Lung (tissue), 12 donors: Measurements from ENCODE around the gene RHOC. TPM values are rescaled to one million over a fixed set of nuclear protein-coding genes. Genes with fewer than 3 reads are reported as not detected.

Source experiments
- ATAC-seq: fragments of 200-7000 bp; cut with Tn5 transposase; one replicate; pipeline ENCODE4 v1.9.1; 2020; ENCODE audit warnings: moderate number of reproducible peaks; ENCODE audit not compliant: insufficient read depth, low FRiP score
- DNase-seq, 3 donors: peaks; one replicate each; pipeline ENCODE4 v3.0.0-alpha.2; 2013 to 2017
- H3K27ac ChIP-seq, 2 donors: one replicate each; pipeline ENCODE4 v1.5.1; 2013; ENCODE audit warnings: mild to moderate bottlenecking in 2 of 2, moderate library complexity in 2 of 2, control low read depth in 1 of 2, inconsistent platforms in 1 of 2, low read depth in 1 of 2, low read length in 1 of 2
- H3K27me3 ChIP-seq, 3 donors: one replicate each; pipeline ENCODE4 v1.5.1; 2013; ENCODE audit warnings: low read length in 2 of 3; ENCODE audit not compliant: control insufficient read depth in 3 of 3, insufficient read depth in 3 of 3
- H3K36me3 ChIP-seq, 4 donors: one replicate each; pipeline ENCODE4 v1.5.1; 2013; ENCODE audit warnings: low read length in 4 of 4, mild to moderate bottlenecking in 1 of 4, moderate library complexity in 1 of 4; ENCODE audit not compliant: control insufficient read depth in 4 of 4, insufficient read depth in 4 of 4
- H3K4me1 ChIP-seq, 5 donors: one replicate each; pipeline ENCODE4 v1.5.1; 2013; ENCODE audit warnings: low read length in 5 of 5, mild to moderate bottlenecking in 2 of 5, moderate library complexity in 1 of 5; ENCODE audit not compliant: control insufficient read depth in 5 of 5, insufficient read depth in 5 of 5
- H3K4me3 ChIP-seq: one replicate; pipeline ENCODE4 v1.5.1; 2013; ENCODE audit warnings: mild to moderate bottlenecking, control low read depth, moderate library complexity
- H3K9ac ChIP-seq, 2 donors: one replicate each; pipeline ENCODE4 v1.5.1; 2013; ENCODE audit warnings: low read length in 2 of 2, control low read depth in 1 of 2; ENCODE audit not compliant: insufficient read depth in 1 of 2
- H3K9me3 ChIP-seq, 4 donors: one replicate each; pipeline ENCODE4 v1.5.1; 2013; ENCODE audit warnings: low read length in 3 of 4, mild to moderate bottlenecking in 1 of 4, moderate library complexity in 1 of 4; ENCODE audit not compliant: control insufficient read depth in 4 of 4, insufficient read depth in 3 of 4
- WGBS, 2 donors: extraction: QIAGEN DNeasy Blood & Tissue Kit; methylation state at CpG; one replicate each; pipeline ENCODE4 v1.1.7; 2013; 5-methylcytosine and 5-hydroxymethylcytosine counted together
- polyA plus RNA-seq, 2 donors: library from polyadenylated mRNA; stranded (reverse); fragments of 200-250 nt; gene quantifications; one replicate each; pipeline ENCODE4 v1.2.1, GENCODE V29; 2013
- total RNA-seq, 2 donors: library from RNA; depleted of rRNA in 1 of 2; stranded (reverse); fragments of >200 nt in 1 of 2; gene quantifications; one replicate each; pipeline ENCODE4 v1.2.1, GENCODE V29; 2014 to 2021
- TF ChIP-seq, protein P1 (sequence below): IDR thresholded peaks from 2 replicates; pipeline ENCODE4 v1.5.1; 2012; ENCODE audit warnings: mild to moderate bottlenecking; ENCODE audit errors: control extremely low read depth, extremely low read depth
- donor health status: control.
- donor health status: control.
- donor health status: Bipolar disorder and iron deficiency.
- donor health status: healthy.
- donor health status: DM: yes; HTN: yes; CAD: no.

The RHOC gene
- total and polyA plus RNA-seq, 4 donors = 125 to 243 (median 190) TPM

DNA sequence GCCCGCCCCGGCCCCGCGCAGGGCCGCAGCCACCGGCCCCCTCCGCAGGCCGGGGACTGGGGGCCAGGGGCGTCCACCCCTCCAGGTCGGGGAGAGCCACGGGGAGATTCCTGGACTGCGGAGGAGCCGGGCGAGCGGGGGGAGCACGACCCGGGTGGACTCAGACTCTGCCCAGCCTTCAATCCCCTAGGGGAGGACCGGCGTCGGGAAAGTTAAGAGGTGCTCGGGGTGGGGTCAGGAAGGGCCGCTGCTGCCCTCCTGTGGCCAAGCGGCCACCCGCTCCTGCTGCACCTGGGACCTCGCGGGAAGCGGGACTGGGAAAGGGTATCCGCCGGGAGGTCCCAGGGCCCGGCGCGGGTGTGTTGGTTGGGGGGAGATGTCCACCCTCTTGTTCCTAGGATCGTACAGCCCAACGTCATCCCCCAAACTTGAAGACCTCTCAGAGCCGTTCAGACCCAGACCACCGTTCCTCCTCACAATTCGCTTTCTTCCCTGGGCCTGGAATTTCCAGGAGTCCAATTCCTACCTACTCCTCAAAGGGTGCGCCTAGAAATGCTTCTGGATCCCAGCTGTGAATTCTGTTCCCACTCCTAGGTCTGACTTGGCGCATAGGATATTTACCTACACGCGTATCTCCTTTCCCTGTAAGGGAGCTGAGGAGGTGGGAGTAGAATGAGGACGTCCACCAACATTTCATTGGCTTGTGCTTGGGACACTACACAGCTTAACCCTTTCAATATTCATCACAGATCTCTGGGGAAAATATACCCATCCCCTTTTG lies 484 bp upstream of the RHOC start:
- ATAC-seq (peak; percentile 75), DNase-seq (peak; percentile 89 to 93 (median 90))
- WGBS, 2 donors = 6 to 10% methylated on average over 32 to 42 of the region's 42 CpGs
- H3K36me3 ChIP-seq = peaks cover 0 to 5% (median 2%) of the 10 kb centered on the region in 4 donors
- peak overlapping the region; percentile 81 for H3K4me3 ChIP-seq
- H3K27me3 ChIP-seq = peaks cover 0 to 3% (median 0%) of the 10 kb centered on the region in 3 donors
- TF ChIP-seq, protein P1, sequence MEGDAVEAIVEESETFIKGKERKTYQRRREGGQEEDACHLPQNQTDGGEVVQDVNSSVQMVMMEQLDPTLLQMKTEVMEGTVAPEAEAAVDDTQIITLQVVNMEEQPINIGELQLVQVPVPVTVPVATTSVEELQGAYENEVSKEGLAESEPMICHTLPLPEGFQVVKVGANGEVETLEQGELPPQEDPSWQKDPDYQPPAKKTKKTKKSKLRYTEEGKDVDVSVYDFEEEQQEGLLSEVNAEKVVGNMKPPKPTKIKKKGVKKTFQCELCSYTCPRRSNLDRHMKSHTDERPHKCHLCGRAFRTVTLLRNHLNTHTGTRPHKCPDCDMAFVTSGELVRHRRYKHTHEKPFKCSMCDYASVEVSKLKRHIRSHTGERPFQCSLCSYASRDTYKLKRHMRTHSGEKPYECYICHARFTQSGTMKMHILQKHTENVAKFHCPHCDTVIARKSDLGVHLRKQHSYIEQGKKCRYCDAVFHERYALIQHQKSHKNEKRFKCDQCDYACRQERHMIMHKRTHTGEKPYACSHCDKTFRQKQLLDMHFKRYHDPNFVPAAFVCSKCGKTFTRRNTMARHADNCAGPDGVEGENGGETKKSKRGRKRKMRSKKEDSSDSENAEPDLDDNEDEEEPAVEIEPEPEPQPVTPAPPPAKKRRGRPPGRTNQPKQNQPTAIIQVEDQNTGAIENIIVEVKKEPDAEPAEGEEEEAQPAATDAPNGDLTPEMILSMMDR = peak; percentile 80
- H3K9ac ChIP-seq = no peak overlapping the region
- H3K9me3 ChIP-seq = no peaks in the 10 kb centered on the region
- peak overlapping the region; percentile 62 to 99 for H3K27ac ChIP-seq
- H3K4me1 ChIP-seq = peaks cover 5 to 28% (median 13%) of the 10 kb centered on the region in 5 donors

DNA sequence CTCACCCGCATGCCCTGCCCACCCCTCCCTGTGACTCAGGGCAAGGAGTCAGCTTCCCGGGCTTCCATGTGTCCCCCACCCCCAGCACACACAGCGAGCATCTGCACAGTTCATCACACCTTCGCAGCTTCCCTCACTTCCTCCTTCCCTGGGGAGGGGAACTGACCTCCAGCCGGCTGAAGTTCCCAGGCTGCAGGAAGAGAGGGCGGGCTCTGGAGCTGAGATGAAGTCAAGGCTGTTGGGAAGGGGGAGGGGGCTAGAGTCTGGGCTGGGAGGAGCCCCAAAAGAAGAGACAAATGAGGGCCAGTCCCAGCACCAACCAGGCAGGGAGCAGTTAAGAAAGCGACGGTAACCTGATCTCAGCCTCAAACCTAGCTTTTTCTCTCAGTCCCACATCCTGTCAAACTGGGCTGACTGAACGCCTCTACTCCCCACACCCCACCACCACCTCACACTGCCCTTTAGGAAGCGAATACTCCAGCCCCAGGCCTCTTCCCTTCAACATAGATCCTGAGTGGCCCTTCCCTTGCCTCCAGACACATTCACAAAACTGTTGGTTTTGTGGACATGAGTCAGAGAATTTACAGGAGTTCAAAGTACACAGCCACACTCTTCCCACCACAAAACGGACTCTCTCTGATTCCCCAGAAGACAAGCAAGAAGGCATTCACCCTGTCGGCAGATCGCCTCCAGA lies 1.8 kb downstream of the RHOC start:
- peak overlapping the region; percentile 86 to 99 for H3K27ac ChIP-seq
- H3K4me3 ChIP-seq = peak overlapping the region; percentile 81
- peak overlapping the region in 1 of 2 donors; percentile 78 for H3K9ac ChIP-seq
- H3K36me3 ChIP-seq = peaks cover 0 to 12% (median 7%) of the 10 kb centered on the region in 4 donors
- H3K4me1 ChIP-seq = peaks cover 12 to 41% (median 22%) of the 10 kb centered on the region in 5 donors
- H3K9me3 ChIP-seq = no peaks in the 10 kb centered on the region
- WGBS, 2 donors = 5 to 8% methylated on average over 13 of the region's 13 CpGs
- TF ChIP-seq, protein P1 = no peak
- H3K27me3 ChIP-seq = no peaks in the 10 kb centered on the region
- DNase-seq (peak; percentile 94 to 99 (median 97)), ATAC-seq (peak; percentile 54)

DNA sequence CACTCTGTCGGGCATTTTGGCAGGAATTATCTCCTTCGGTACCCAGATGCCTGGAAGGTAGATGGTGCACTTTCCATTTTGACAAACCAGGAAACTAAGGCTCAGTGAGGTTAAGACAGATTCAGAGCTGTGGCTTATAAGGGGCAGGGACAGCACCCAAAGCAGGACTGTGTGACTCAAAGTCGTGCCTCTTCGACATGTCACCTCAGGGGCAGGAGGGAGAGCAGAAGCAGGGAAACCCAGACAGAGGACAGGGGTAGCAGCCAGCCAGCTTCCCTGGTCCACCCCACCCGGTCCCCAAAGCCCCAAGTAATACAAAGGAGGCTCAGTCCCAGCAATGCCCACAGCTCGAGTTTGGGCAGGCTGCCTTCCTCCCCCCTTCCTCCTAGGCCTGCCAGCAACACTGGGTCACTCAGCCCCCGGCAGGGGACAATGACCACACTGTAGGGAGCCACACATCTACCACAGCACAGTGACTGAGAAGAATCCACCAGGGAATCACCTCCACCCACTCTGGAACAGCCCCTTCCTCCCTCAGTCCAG lies 2.5 kb downstream of the RHOC start:
- TF ChIP-seq, protein P1 = no peak
- peaks cover 0 to 13% (median 9%) of the 10 kb centered on the region in 4 donors for H3K36me3 ChIP-seq
- peaks cover 12 to 43% (median 27%) of the 10 kb centered on the region in 5 donors for H3K4me1 ChIP-seq
- no peaks in the 10 kb centered on the region for H3K27me3 ChIP-seq
- peak overlapping the region; percentile 86 to 99 for H3K27ac ChIP-seq
- no peaks in the 10 kb centered on the region for H3K9me3 ChIP-seq
- ATAC-seq = no peak
- WGBS, 2 donors = 37 to 48% methylated on average over 7 of the region's 7 CpGs
- no peak overlapping the region for H3K4me3 ChIP-seq
- H3K9ac ChIP-seq = peak overlapping the region in 1 of 2 donors; percentile 78
- no peak for DNase-seq
